Measurements from ENCODE around the gene MSMB. TPM values are rescaled to one million over a fixed set of nuclear protein-coding genes. Genes with fewer than 3 reads are reported as not detected.

MSMB gene
- total RNA-seq, 1 donor from 2014 or later = not detected

DNA sequence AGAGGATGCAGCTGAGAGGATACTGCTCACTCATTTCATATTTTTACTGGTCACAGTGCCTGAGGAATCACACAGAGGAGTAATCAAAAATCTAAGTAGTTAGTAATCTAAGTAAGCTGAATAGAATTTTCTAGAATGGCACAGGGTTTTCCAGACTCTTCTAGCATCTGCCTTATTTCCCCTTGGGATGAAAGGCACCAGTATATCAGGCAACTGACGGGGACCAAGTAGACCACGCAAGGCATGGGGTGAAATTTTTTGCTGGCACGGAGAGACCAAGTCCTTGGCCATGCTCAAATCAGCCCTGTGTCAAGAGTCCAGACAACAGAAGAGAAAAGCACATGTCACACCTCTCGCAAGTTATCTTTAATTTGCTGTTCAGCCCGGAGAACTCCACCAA is 29.9 kb downstream of the MSMB start:
- Mint-ChIP-seq H3K9me3 (no peaks in the 10 kb centered on the region), H3K27me3 (no peaks in the 10 kb centered on the region), H3K4me1 (peaks cover 40% of the 10 kb centered on the region), H3K36me3 (ENCODE audit: low read depth) (peaks cover 58% of the 10 kb centered on the region), H3K4me3 (no peak overlapping the region), H3K27ac (no peak overlapping the region)
- DNase-seq (no peak), ATAC-seq (ENCODE audit: low read depth) (no peak)
- intact Hi-C loops (cut with micrococcal nuclease) = no loop called here
- TF ChIP-seq CTCF (IDR thresholded peaks at IDR 0.05) = no peak
- ChIA-PET CTCF (interaction anchor here (1.0 kb wide), 1 partner anchor 781 kb away, joined by 3 read pairs; no protein-coding TSS in a partner anchor), POLR2A (no interaction called here)

DNA sequence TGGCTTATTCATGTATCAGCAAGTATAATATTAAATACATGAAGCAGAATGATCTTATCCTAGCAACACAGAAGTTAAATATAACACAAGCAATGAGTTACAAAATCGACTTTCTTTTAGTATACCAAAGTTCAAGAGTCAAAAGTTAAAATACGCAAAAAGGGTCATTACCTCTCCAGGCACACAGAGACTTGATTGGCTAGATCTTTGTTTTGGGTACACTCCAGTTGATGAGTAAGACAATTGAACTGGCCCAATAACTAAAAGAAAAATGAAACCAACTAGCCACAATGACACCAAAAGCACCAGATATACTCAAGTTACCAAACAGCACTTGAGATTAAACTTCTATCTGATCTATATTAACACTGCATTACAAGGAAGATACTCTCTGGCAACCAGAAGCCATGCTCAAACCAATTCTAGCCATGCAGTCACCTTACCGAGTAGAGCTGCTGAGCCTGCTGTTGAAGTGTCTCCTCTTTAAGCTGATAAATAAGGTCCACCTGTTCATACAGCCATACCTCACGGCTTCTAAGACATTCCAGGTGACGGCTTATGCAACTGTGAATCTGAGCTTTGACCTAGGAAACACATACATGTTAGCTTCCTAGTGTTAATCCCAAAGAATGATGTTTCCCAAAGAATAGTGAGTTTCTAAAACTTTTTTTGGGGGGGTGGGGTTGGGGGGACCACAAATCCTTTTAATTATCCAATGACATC is 31.2 kb downstream of the MSMB start:
- POLR2A ChIA-PET = interaction anchor here (0.7 to 1.5 kb wide), 2 partner anchors 13 to 15 kb away, joined by 3 read pairs; no protein-coding TSS in a partner anchor
- no peak overlapping the region for H3K27ac Mint-ChIP-seq
- no peaks in the 10 kb centered on the region for H3K27me3 Mint-ChIP-seq
- CTCF ChIA-PET = no interaction called here
- ATAC-seq (ENCODE audit: low read depth) (no peak), DNase-seq (no peak)
- no peaks in the 10 kb centered on the region for H3K9me3 Mint-ChIP-seq
- H3K4me3 Mint-ChIP-seq = no peak overlapping the region
- H3K36me3 Mint-ChIP-seq (ENCODE audit: low read depth) = peaks cover 72% of the 10 kb centered on the region
- intact Hi-C loops (cut with micrococcal nuclease) = no loop called here
- no peak for TF ChIP-seq CTCF (IDR thresholded peaks at IDR 0.05)
- H3K4me1 Mint-ChIP-seq = peaks cover 28% of the 10 kb centered on the region

- intact Hi-C loops (cut with micrococcal nuclease) = no loop called here
- Mint-ChIP-seq H3K4me1 (peaks cover 22% of the 10 kb centered on the region), H3K9me3 (no peaks in the 10 kb centered on the region), H3K27me3 (no peaks in the 10 kb centered on the region), H3K27ac (no peak overlapping the region), H3K4me3 (no peak overlapping the region), H3K36me3 (ENCODE audit: low read depth) (peaks cover 78% of the 10 kb centered on the region)
- TF ChIP-seq CTCF (IDR thresholded peaks at IDR 0.05) = no peak
- no peak for DNase-seq
- no peak for ATAC-seq (ENCODE audit: low read depth)
- ChIA-PET POLR2A (interaction anchor here (0.7 to 1.5 kb wide), 2 partner anchors 13 to 16 kb away, joined by 3 read pairs; no protein-coding TSS in a partner anchor), CTCF (no interaction called here)
Observed at GRCh38 chr10:46014206-46014605, 31.9 kb downstream of the MSMB start.

DNA sequence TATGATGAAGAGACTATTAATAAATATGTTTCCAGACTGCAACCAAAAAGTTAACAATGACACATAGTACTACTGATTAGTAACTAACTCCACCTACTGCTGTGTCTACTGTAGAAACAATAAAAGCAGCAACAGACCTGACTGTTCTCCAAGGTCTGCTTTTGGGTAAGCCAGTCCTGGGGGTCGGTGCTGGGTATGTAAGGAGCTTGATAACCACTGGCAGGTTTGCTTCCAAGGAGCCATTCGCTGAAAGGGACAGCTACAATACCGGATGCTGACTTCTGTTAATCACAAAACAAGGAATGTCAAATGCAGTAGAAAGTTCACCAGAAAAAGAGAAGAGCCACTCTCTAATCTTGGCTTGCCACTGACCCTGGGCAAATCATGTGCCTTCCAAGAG is 33.3 kb downstream of the MSMB start:
- no peak for TF ChIP-seq CTCF (IDR thresholded peaks at IDR 0.05)
- Mint-ChIP-seq H3K4me3 (no peak overlapping the region), H3K27me3 (no peaks in the 10 kb centered on the region), H3K4me1 (peaks cover 10% of the 10 kb centered on the region), H3K27ac (no peak overlapping the region), H3K9me3 (no peaks in the 10 kb centered on the region), H3K36me3 (ENCODE audit: low read depth) (peaks cover 87% of the 10 kb centered on the region)
- ATAC-seq (ENCODE audit: low read depth) (no peak), DNase-seq (no peak)
- ChIA-PET CTCF (no interaction called here), POLR2A (no interaction called here)
- intact Hi-C loops (cut with micrococcal nuclease) = no loop called here

DNA sequence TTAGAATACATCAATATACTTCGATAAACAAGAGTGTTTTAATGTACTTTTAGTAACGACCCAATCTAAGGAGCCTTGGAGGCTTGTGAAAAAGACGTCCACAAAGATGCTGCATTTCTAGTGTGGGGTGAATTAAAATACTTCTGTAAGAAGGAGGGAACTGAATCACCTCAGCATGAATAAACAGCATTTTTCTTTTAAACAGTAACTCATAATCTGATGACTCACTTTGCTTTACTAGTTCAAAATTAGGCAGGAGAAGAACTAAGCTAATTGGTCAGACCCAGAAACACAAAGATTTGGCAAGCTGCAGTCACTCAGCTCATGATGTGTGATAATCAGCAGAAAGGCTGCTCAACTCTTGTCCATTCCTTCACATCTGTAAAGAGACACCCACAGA is 39.9 kb downstream of the MSMB start:
- H3K27ac Mint-ChIP-seq = no peak overlapping the region
- CTCF ChIA-PET = no interaction called here

More for the DNA sequence above, 39.9 kb downstream of the MSMB start:
- DNase-seq (no peak), ATAC-seq (ENCODE audit: low read depth) (no peak)
- Mint-ChIP-seq H3K36me3 (ENCODE audit: low read depth) (peaks cover 92% of the 10 kb centered on the region), H3K4me1 (no peaks in the 10 kb centered on the region), H3K4me3 (no peak overlapping the region), H3K9me3 (no peaks in the 10 kb centered on the region), H3K27me3 (no peaks in the 10 kb centered on the region)
- TF ChIP-seq CTCF (IDR thresholded peaks at IDR 0.05) = no peak
- POLR2A ChIA-PET = interaction anchor here (0.9 kb wide), 1 partner anchor 11 kb away, joined by 3 read pairs; no protein-coding TSS in a partner anchor
- intact Hi-C loops (cut with micrococcal nuclease) = no loop called here
